ENCODE data around the gene CFAP298. TPM values are rescaled to one million over a fixed set of nuclear protein-coding genes. Genes with fewer than 3 reads are reported as not detected.
"Not testable (repeated sequence)": the region's sequence is repeated elsewhere in the genome, so short reads cannot be mapped to it uniquely, and the experiment has no call there.

The CFAP298 gene
- total RNA-seq, 1 donor from 2014 or later, result 46.3 TPM

- no peaks in the 10 kb centered on the region for H3K27me3 Mint-ChIP-seq (ENCODE audit: low read depth)
- peaks cover 16% of the 10 kb centered on the region for H3K9me3 Mint-ChIP-seq
- H3K36me3 Mint-ChIP-seq (ENCODE audit: low read depth), result peaks cover 29% of the 10 kb centered on the region
- no peak overlapping the region for H3K4me3 Mint-ChIP-seq
- DNase-seq (ENCODE audit: low read depth, low spot score), result no peak
- TF ChIP-seq CTCF (conservative IDR thresholded peaks at IDR 0.05), result no peak
- no peaks in the 10 kb centered on the region for H3K4me1 Mint-ChIP-seq
- no peak overlapping the region for H3K27ac Mint-ChIP-seq (ENCODE audit: unreplicated experiment)
These were observed 49.3 kb downstream of the CFAP298 start for GRCh38 chr21:32562915-32563314.

GRCh38 chr21:32562426-32562825 is 49.8 kb downstream of the CFAP298 start:
- TF ChIP-seq CTCF (conservative IDR thresholded peaks at IDR 0.05), result peak; percentile 50
- Mint-ChIP-seq H3K27ac (ENCODE audit: unreplicated experiment) (no peak overlapping the region), H3K27me3 (ENCODE audit: low read depth) (no peaks in the 10 kb centered on the region), H3K4me3 (no peak overlapping the region), H3K9me3 (peaks cover 16% of the 10 kb centered on the region), H3K36me3 (ENCODE audit: low read depth) (peaks cover 27% of the 10 kb centered on the region), H3K4me1 (no peaks in the 10 kb centered on the region)
- no peak for DNase-seq (ENCODE audit: low read depth, low spot score)

DNA sequence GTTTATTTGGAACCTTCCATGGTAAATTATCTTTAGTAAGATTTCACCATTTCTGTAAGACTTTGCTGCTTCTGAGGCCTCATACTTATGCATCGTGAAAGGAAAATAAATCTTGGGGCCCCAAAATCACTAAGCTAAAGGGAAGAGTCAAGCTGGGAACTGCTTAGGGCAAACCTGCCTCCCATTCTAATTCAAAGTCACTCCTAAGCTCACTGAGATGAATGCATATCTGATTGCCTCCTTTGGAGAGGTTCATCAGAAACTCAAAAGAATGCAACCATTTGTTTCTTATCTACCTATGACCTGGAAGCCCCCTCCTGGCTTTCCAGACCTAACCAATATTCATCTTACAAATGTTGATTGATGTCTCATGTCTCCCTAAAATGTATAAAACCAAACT is 50.7 kb downstream of the CFAP298 start:
- not testable (repeated sequence) for H3K27me3 Mint-ChIP-seq (ENCODE audit: low read depth); H3K4me3 Mint-ChIP-seq; DNase-seq (ENCODE audit: low read depth, low spot score); H3K4me1 Mint-ChIP-seq; H3K27ac Mint-ChIP-seq (ENCODE audit: unreplicated experiment)
- H3K9me3 Mint-ChIP-seq, result peaks cover 16% of the 10 kb centered on the region
- peaks cover 22% of the 10 kb centered on the region for H3K36me3 Mint-ChIP-seq (ENCODE audit: low read depth)

- no peak overlapping the region for H3K27ac Mint-ChIP-seq (ENCODE audit: unreplicated experiment)
These were observed 51.3 kb downstream of the CFAP298 start for GRCh38 chr21:32560896-32561295.

GRCh38 chr21:32559006-32559610 is 53.1 kb downstream of the CFAP298 start:
- Mint-ChIP-seq H3K4me1 (no peaks in the 10 kb centered on the region), H3K9me3 (peaks cover 2% of the 10 kb centered on the region), H3K4me3 (no peak overlapping the region), H3K27ac (ENCODE audit: unreplicated experiment) (no peak overlapping the region), H3K27me3 (ENCODE audit: low read depth) (no peaks in the 10 kb centered on the region), H3K36me3 (ENCODE audit: low read depth) (peaks cover 3% of the 10 kb centered on the region)
- DNase-seq (ENCODE audit: low read depth, low spot score), result no peak
- TF ChIP-seq CTCF (conservative IDR thresholded peaks at IDR 0.05), result no peak

More at GRCh38 chr21:32560896-32561295, 51.3 kb downstream of the CFAP298 start:
- H3K4me1 Mint-ChIP-seq, result no peaks in the 10 kb centered on the region
- peaks cover 17% of the 10 kb centered on the region for H3K36me3 Mint-ChIP-seq (ENCODE audit: low read depth)
- no peak for TF ChIP-seq CTCF (conservative IDR thresholded peaks at IDR 0.05)
- H3K9me3 Mint-ChIP-seq, result peaks cover 16% of the 10 kb centered on the region
- no peaks in the 10 kb centered on the region for H3K27me3 Mint-ChIP-seq (ENCODE audit: low read depth)
- no peak for DNase-seq (ENCODE audit: low read depth, low spot score)
- H3K4me3 Mint-ChIP-seq, result no peak overlapping the region

DNA sequence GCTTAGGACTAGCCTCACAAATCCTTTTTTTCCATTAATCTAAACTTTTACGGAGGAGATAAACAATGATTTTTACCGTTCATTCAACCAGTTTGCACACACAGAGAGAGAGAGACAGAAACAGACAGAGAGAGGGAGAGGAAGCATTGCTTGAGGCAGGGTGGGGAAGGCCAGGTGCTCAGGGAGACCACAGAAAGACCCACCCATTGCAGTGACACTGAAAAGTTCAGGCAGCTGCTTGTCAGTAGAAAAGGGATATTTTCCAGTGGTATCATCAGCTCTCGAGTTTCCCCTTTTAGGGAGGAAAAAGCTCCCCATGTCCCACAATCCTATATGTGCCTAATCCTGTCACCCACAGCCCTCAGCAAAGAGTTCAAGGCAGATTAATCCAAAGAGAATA is 54.1 kb downstream of the CFAP298 start:
- no peak for TF ChIP-seq CTCF (conservative IDR thresholded peaks at IDR 0.05)
- Mint-ChIP-seq H3K9me3 (no peaks in the 10 kb centered on the region), H3K4me3 (no peak overlapping the region), H3K27ac (ENCODE audit: unreplicated experiment) (no peak overlapping the region), H3K36me3 (ENCODE audit: low read depth) (no peaks in the 10 kb centered on the region), H3K27me3 (ENCODE audit: low read depth) (no peaks in the 10 kb centered on the region), H3K4me1 (no peaks in the 10 kb centered on the region)
- DNase-seq (ENCODE audit: low read depth, low spot score), result no peak
